Sigmoid colon (tissue), 7 donors: ENCODE data around the gene SYAP1. TPM values are rescaled to one million over a fixed set of nuclear protein-coding genes. Genes with fewer than 3 reads are reported as not detected.
"Not testable (repeated sequence)": the region's sequence is repeated elsewhere in the genome, so short reads cannot be mapped to it uniquely, and the experiment has no call there.

Source experiments
- DNase-seq: peaks from one replicate; pipeline ENCODE4 v3.0.0-alpha.2; 2019
- H3K27ac ChIP-seq, 4 donors: fragments of 200-600 bp; sonication (generic); one replicate each; pipeline ENCODE4 v1.5.1; 2016 to 2019; ENCODE audit warnings: mild to moderate bottlenecking in 1 of 4
- H3K27me3 ChIP-seq, 3 donors: fragments of 200-600 bp; sonication (generic); one replicate each; pipeline ENCODE4 v1.5.1; 2019; ENCODE audit warnings: mild to moderate bottlenecking in 1 of 3
- H3K36me3 ChIP-seq, 4 donors: fragments of 200-600 bp; sonication (generic); one replicate each; pipeline ENCODE4 v1.5.1; 2016 to 2019
- H3K4me1 ChIP-seq, 4 donors: fragments of 200-600 bp; sonication (generic); one replicate each; pipeline ENCODE4 v1.5.1; 2017 to 2019
- H3K4me3 ChIP-seq, 4 donors: fragments of 200-600 bp; sonication (generic); one replicate each; pipeline ENCODE4 v1.5.1; 2017 to 2019; ENCODE audit warnings: mild to moderate bottlenecking in 2 of 4, moderate library complexity in 1 of 4
- H3K9me3 ChIP-seq, 4 donors: fragments of 200-600 bp in 3 of 4; sonication (generic) in 3 of 4; one replicate each; pipeline versions ENCODE4 v1.5.1 to v1.6.1; 2013 to 2019
- EP300 ChIP-seq, 4 donors: sonication (generic); formaldehyde crosslinking; IDR thresholded peaks; one replicate each; pipeline ENCODE4 v1.6.1; 2017; ENCODE audit warnings: antibody characterized with exemption in 4 of 4
- POLR2A ChIP-seq, 2 donors: fragments of 450-650 bp; IDR thresholded peaks; one replicate each; pipeline ENCODE4 v1.6.1; 2016; ENCODE audit warnings: antibody characterized with exemption in 2 of 2, mild to moderate bottlenecking in 2 of 2, moderate library complexity in 2 of 2
- POLR2AphosphoS5 ChIP-seq, 4 donors: sonication (generic); formaldehyde crosslinking; IDR thresholded peaks; one replicate each; pipeline ENCODE4 v1.6.1; 2017; ENCODE audit warnings: antibody characterized with exemption in 4 of 4
- WGBS, 2 donors: extraction: QIAGEN DNeasy Blood & Tissue Kit; methylation state at CpG; one replicate each; pipeline ENCODE4 v1.1.7; 2013; 5-methylcytosine and 5-hydroxymethylcytosine counted together
- intact Hi-C: fragments of 100-400 bp; cut with DNase I; formaldehyde crosslinking; loops from one replicate; pipeline ENCODE4 v1.15.1; 2023
- polyA plus RNA-seq, 3 donors: library from polyadenylated mRNA; stranded (reverse); fragments of 200-250 nt; gene quantifications; one replicate each; pipeline ENCODE4 v1.2.3, GENCODE V29; 2013
- total RNA-seq, 4 donors: library from RNA; depleted of rRNA; stranded (reverse); fragments of >200 nt; gene quantifications; one replicate each; pipeline ENCODE4 v1.1.0, GENCODE V29; 2016
- TF ChIP-seq, protein P1 (sequence below), 4 experiments: fragments of 450-650 bp in 3 of 4; fragments of 200-600 bp in 1 of 4; IDR thresholded peaks; one replicate each; pipeline ENCODE4 v1.5.1; 2016 to 2019; ENCODE audit warnings: antibody characterized with exemption in 4 of 4, mild to moderate bottlenecking in 3 of 4, moderate library complexity in 2 of 4
- donor health status: healthy with polysubstance abuse.
- donor health status: Bipolar disorder and iron deficiency.
- donor health status: healthy.

The SYAP1 gene
- total and polyA plus RNA-seq, 7 donors: 17.5 to 31.4 (median 19.9) TPM

DNA sequence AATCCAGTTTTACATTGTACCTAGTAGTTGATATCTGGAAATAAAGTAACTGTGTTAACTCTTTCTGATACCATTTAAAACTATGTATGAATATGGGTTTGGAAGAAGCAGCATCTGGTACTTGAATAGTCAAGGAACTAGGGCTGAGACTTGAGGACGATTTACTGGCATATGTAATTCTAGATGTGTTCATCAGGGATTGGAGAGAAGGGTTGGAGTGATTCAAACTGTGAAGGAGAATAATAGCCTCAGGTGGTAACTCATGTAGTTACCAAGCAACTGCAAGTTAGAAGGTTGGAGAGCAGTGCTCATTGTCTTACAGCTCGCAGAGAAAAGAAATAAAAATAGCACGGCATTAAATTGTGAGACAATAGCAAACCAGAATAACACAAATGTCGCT lies 37.3 kb downstream of the SYAP1 start:
- no peaks in the 10 kb centered on the region for H3K4me1 ChIP-seq
- H3K4me3 ChIP-seq: no peak overlapping the region
- H3K36me3 ChIP-seq: peaks cover 10 to 56% (median 16%) of the 10 kb centered on the region in 4 donors
- H3K27ac ChIP-seq: no peak overlapping the region
- TF ChIP-seq, protein P1, sequence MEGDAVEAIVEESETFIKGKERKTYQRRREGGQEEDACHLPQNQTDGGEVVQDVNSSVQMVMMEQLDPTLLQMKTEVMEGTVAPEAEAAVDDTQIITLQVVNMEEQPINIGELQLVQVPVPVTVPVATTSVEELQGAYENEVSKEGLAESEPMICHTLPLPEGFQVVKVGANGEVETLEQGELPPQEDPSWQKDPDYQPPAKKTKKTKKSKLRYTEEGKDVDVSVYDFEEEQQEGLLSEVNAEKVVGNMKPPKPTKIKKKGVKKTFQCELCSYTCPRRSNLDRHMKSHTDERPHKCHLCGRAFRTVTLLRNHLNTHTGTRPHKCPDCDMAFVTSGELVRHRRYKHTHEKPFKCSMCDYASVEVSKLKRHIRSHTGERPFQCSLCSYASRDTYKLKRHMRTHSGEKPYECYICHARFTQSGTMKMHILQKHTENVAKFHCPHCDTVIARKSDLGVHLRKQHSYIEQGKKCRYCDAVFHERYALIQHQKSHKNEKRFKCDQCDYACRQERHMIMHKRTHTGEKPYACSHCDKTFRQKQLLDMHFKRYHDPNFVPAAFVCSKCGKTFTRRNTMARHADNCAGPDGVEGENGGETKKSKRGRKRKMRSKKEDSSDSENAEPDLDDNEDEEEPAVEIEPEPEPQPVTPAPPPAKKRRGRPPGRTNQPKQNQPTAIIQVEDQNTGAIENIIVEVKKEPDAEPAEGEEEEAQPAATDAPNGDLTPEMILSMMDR (IDR thresholded peaks at IDR 0.05): no peak
- no peak for TF ChIP-seq POLR2A (IDR thresholded peaks at IDR 0.05)
- TF ChIP-seq POLR2AphosphoS5 (IDR thresholded peaks at IDR 0.05): no peak
- no peak for TF ChIP-seq EP300 (IDR thresholded peaks at IDR 0.05)
- WGBS, 2 donors: 92 to 94% methylated on average over 4 of the region's 4 CpGs
- no peak for DNase-seq
- intact Hi-C loops: no loop called here
- no peaks in the 10 kb centered on the region for H3K27me3 ChIP-seq
- no peaks in the 10 kb centered on the region for H3K9me3 ChIP-seq

DNA sequence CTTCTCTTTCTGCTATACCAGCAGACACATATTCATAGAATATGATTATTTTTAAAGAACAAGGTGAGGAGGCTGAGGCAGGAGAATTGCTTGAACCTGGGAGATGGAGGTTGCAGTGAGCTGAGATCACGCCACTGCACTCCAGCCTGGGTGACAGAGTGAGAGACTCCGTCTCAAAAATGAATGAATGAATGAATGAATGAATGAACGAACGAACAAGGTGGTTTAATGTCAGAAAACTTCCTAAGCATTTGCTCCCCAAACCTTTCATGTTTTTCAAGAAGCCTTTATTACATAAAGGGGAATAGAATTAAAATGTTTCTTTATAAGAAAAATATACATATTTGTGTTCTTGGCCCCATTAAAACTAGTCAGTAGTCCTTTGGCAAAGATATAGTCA lies 42.1 kb downstream of the SYAP1 start:
- H3K27ac ChIP-seq, H3K4me3 ChIP-seq, H3K27me3 ChIP-seq, DNase-seq, intact Hi-C loops, H3K9me3 ChIP-seq, H3K4me1 ChIP-seq: not testable (repeated sequence)
- peaks cover 10 to 39% (median 15%) of the 10 kb centered on the region in 4 donors for H3K36me3 ChIP-seq
- 91 to 95% methylated on average over 4 of the region's 4 CpGs for WGBS, 2 donors

DNA sequence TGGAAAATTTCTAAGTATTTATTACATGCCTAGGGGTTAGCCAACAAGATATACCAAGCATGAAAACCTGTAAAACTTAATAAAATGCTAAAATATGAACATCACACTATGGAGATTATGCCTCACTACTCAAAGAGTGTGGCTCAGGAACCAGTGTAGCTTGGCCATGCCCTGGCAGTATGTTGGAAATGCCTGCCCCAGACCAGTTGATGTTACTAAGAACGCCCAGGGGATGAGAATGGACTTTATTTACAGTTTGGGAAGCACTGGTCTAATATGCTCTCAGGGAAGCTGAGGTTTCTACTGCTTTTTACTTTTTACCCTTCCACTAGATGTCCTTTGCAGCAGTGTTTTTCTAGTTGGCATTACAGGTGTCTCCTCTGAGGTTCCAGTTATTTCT lies 43.2 kb downstream of the SYAP1 start:
- H3K4me1 ChIP-seq: no peaks in the 10 kb centered on the region
- H3K36me3 ChIP-seq: peaks cover 10 to 29% (median 11%) of the 10 kb centered on the region in 4 donors
- H3K27ac ChIP-seq: no peak overlapping the region
- H3K4me3 ChIP-seq: no peak overlapping the region
- no peak for DNase-seq
- no peaks in the 10 kb centered on the region for H3K9me3 ChIP-seq
- intact Hi-C loops: no loop called here
- no peaks in the 10 kb centered on the region for H3K27me3 ChIP-seq
- 85 to 89% methylated on average over 1 of the region's 1 CpG for WGBS, 2 donors
- TF ChIP-seq, protein P1 (IDR thresholded peaks at IDR 0.05): no peak
- TF ChIP-seq EP300 (IDR thresholded peaks at IDR 0.05) (no peak), POLR2AphosphoS5 (IDR thresholded peaks at IDR 0.05) (no peak), POLR2A (IDR thresholded peaks at IDR 0.05) (no peak)

DNA sequence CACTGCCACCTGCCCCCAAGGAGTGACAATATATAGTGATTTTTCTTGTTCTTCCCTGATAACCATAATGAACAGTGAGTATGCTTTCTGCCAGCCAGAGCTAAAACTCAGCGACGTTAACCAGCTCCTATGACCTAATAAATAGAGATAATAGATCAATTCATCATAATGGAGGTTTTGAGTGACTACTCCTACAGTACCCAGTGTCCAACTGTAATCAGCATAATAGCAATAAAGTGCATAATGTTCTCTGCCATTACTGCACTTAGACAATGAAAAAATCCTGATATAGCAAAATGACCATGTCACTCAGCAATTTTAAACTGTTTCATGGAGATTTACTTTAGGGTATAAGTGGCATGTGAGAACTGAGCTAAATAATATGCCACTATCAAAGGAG lies 46.2 kb downstream of the SYAP1 start:
- H3K27ac ChIP-seq: no peak overlapping the region
- peaks cover 0 to 3% (median 0%) of the 10 kb centered on the region in 4 donors for H3K36me3 ChIP-seq
- DNase-seq: no peak
- TF ChIP-seq, protein P1 (IDR thresholded peaks at IDR 0.05): no peak
- no peak for TF ChIP-seq POLR2A (IDR thresholded peaks at IDR 0.05)
- no peak for TF ChIP-seq POLR2AphosphoS5 (IDR thresholded peaks at IDR 0.05)
- no peak for TF ChIP-seq EP300 (IDR thresholded peaks at IDR 0.05)
- 74 to 90% methylated on average over 2 of the region's 2 CpGs for WGBS, 2 donors
- H3K27me3 ChIP-seq: no peaks in the 10 kb centered on the region
- no peaks in the 10 kb centered on the region for H3K9me3 ChIP-seq
- H3K4me1 ChIP-seq: no peaks in the 10 kb centered on the region
- H3K4me3 ChIP-seq: no peak overlapping the region
- intact Hi-C loops: no loop called here

DNA sequence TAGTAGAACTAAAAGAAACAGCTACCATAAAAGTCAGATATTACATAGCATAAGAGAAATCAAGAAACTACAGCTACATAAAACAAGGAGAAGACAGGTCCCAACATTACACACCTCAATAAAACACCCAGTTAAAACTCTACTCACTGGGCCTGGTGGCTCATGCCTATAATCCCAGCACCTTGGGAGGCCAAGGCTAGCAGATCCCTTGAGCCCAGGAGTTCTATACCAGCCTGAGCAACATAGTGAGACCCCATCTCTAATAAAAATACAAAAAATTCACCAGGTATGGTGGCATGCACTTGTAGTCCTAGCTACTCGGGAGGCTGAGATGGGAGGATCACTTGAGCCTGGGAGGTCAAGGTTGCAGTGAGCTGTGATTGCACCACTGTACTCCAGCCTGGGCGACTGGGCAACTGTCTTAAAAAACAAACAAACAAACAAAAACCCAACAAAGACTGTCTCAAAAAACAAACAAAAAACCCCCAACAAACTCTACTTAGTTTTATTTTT lies 51.6 kb downstream of the SYAP1 start:
- intact Hi-C loops: no loop called here
- H3K4me1 ChIP-seq: no peaks in the 10 kb centered on the region
- DNase-seq: no peak
- no peak overlapping the region for H3K4me3 ChIP-seq
- 25 to 68% methylated on average over 2 of the region's 2 CpGs for WGBS, 2 donors
- H3K9me3 ChIP-seq: no peaks in the 10 kb centered on the region
- no peaks in the 10 kb centered on the region for H3K27me3 ChIP-seq
- TF ChIP-seq POLR2A (IDR thresholded peaks at IDR 0.05) (no peak), POLR2AphosphoS5 (IDR thresholded peaks at IDR 0.05) (no peak), EP300 (IDR thresholded peaks at IDR 0.05) (no peak)
- TF ChIP-seq, protein P1 (IDR thresholded peaks at IDR 0.05): no peak
- no peak overlapping the region for H3K27ac ChIP-seq
- no peaks in the 10 kb centered on the region for H3K36me3 ChIP-seq
